ENCODE measurements around the gene GPC1.

The GPC1 gene

GRCh38 chr2:240506406-240507059 lies 71.1 kb downstream of the GPC1 start:
- TF ChIP-seq SUZ12 (IDR thresholded peaks at IDR 0.05; ENCODE audit: extremely low read depth, insufficient read depth, insufficient read length) (no peak), YY1 (IDR thresholded peaks at IDR 0.05; ENCODE audit: insufficient read depth, insufficient read length) (no peak), ZNF274 (IDR thresholded peaks at IDR 0.05; ENCODE audit: low read depth, low read length) (no peak)
- Histone ChIP-seq H3K4me3 (ENCODE audit: insufficient read length, low read depth) (no peak overlapping the region), H3K36me3 (ENCODE audit: insufficient read depth, insufficient read length, low read length) (peaks cover 32% of the 10 kb centered on the region), H3K9me3 (ENCODE audit: insufficient read depth, low read length) (no peaks in the 10 kb centered on the region), H3K27me3 (ENCODE audit: insufficient read depth, insufficient read length) (no peaks in the 10 kb centered on the region), H3K9ac (ENCODE audit: insufficient read length, low read depth) (no peak overlapping the region), H3K4me1 (ENCODE audit: insufficient read depth, insufficient read length) (peaks cover 2% of the 10 kb centered on the region)
- DNase-seq (ENCODE audit: low read depth, low spot score) = no peak

- H3K27me3 ChIP-seq (ENCODE audit: insufficient read depth, insufficient read length) = no peaks in the 10 kb centered on the region
- H3K9ac ChIP-seq (ENCODE audit: insufficient read length, low read depth) = no peak overlapping the region
- H3K4me1 ChIP-seq (ENCODE audit: insufficient read depth, insufficient read length) = no peaks in the 10 kb centered on the region
- H3K4me3 ChIP-seq (ENCODE audit: insufficient read length, low read depth) = no peak overlapping the region
- peaks cover 36% of the 10 kb centered on the region for H3K36me3 ChIP-seq (ENCODE audit: insufficient read depth, insufficient read length, low read length)
- TF ChIP-seq SUZ12 (IDR thresholded peaks at IDR 0.05; ENCODE audit: extremely low read depth, insufficient read depth, insufficient read length) = no peak
- no peak for TF ChIP-seq ZNF274 (IDR thresholded peaks at IDR 0.05; ENCODE audit: low read depth, low read length)
- TF ChIP-seq YY1 (IDR thresholded peaks at IDR 0.05; ENCODE audit: insufficient read depth, insufficient read length) = no peak
- DNase-seq (ENCODE audit: low read depth, low spot score) = no peak
- no peaks in the 10 kb centered on the region for H3K9me3 ChIP-seq (ENCODE audit: insufficient read depth, low read length)
Observed at GRCh38 chr2:240507060-240507777, 71.8 kb downstream of the GPC1 start.

- DNase-seq (ENCODE audit: low read depth, low spot score) = no peak
- no peaks in the 10 kb centered on the region for H3K9me3 ChIP-seq (ENCODE audit: insufficient read depth, low read length)
- no peaks in the 10 kb centered on the region for H3K27me3 ChIP-seq (ENCODE audit: insufficient read depth, insufficient read length)
- peaks cover 42% of the 10 kb centered on the region for H3K36me3 ChIP-seq (ENCODE audit: insufficient read depth, insufficient read length, low read length)
- no peak overlapping the region for H3K9ac ChIP-seq (ENCODE audit: insufficient read length, low read depth)
- H3K4me3 ChIP-seq (ENCODE audit: insufficient read length, low read depth) = no peak overlapping the region
- TF ChIP-seq SUZ12 (IDR thresholded peaks at IDR 0.05; ENCODE audit: extremely low read depth, insufficient read depth, insufficient read length) (no peak), YY1 (IDR thresholded peaks at IDR 0.05; ENCODE audit: insufficient read depth, insufficient read length) (no peak), ZNF274 (IDR thresholded peaks at IDR 0.05; ENCODE audit: low read depth, low read length) (no peak)
- no peaks in the 10 kb centered on the region for H3K4me1 ChIP-seq (ENCODE audit: insufficient read depth, insufficient read length)
Observed at GRCh38 chr2:240507778-240508251, 72.4 kb downstream of the GPC1 start.

GRCh38 chr2:240508832-240509545 lies 73.5 kb downstream of the GPC1 start:
- DNase-seq (ENCODE audit: low read depth, low spot score) = no peak
- Histone ChIP-seq H3K27me3 (ENCODE audit: insufficient read depth, insufficient read length) (no peaks in the 10 kb centered on the region), H3K36me3 (ENCODE audit: insufficient read depth, insufficient read length, low read length) (peaks cover 40% of the 10 kb centered on the region), H3K4me3 (ENCODE audit: insufficient read length, low read depth) (no peak overlapping the region), H3K4me1 (ENCODE audit: insufficient read depth, insufficient read length) (peaks cover 3% of the 10 kb centered on the region), H3K9ac (ENCODE audit: insufficient read length, low read depth) (no peak overlapping the region), H3K9me3 (ENCODE audit: insufficient read depth, low read length) (no peaks in the 10 kb centered on the region)
- no peak for TF ChIP-seq YY1 (IDR thresholded peaks at IDR 0.05; ENCODE audit: insufficient read depth, insufficient read length)

GRCh38 chr2:240509667-240510512 lies 74.4 kb downstream of the GPC1 start:
- Histone ChIP-seq H3K9ac (ENCODE audit: insufficient read length, low read depth) (no peak overlapping the region), H3K27me3 (ENCODE audit: insufficient read depth, insufficient read length) (no peaks in the 10 kb centered on the region), H3K9me3 (ENCODE audit: insufficient read depth, low read length) (no peaks in the 10 kb centered on the region), H3K4me3 (ENCODE audit: insufficient read length, low read depth) (no peak overlapping the region), H3K36me3 (ENCODE audit: insufficient read depth, insufficient read length, low read length) (peaks cover 39% of the 10 kb centered on the region), H3K4me1 (ENCODE audit: insufficient read depth, insufficient read length) (peaks cover 3% of the 10 kb centered on the region)
- TF ChIP-seq YY1 (IDR thresholded peaks at IDR 0.05; ENCODE audit: insufficient read depth, insufficient read length) = no peak
- TF ChIP-seq SUZ12 (IDR thresholded peaks at IDR 0.05; ENCODE audit: extremely low read depth, insufficient read depth, insufficient read length) = no peak
- TF ChIP-seq ZNF274 (IDR thresholded peaks at IDR 0.05; ENCODE audit: low read depth, low read length) = no peak
- DNase-seq (ENCODE audit: low read depth, low spot score) = no peak

- H3K9ac ChIP-seq (ENCODE audit: insufficient read length, low read depth) = no peak overlapping the region
- peaks cover 3% of the 10 kb centered on the region for H3K4me1 ChIP-seq (ENCODE audit: insufficient read depth, insufficient read length)
- no peak overlapping the region for H3K4me3 ChIP-seq (ENCODE audit: insufficient read length, low read depth)
- H3K36me3 ChIP-seq (ENCODE audit: insufficient read depth, insufficient read length, low read length) = peaks cover 35% of the 10 kb centered on the region
- no peak for DNase-seq (ENCODE audit: low read depth, low spot score)
- H3K9me3 ChIP-seq (ENCODE audit: insufficient read depth, low read length) = no peaks in the 10 kb centered on the region
- H3K27me3 ChIP-seq (ENCODE audit: insufficient read depth, insufficient read length) = no peaks in the 10 kb centered on the region
- no peak for TF ChIP-seq SUZ12 (IDR thresholded peaks at IDR 0.05; ENCODE audit: extremely low read depth, insufficient read depth, insufficient read length)
- no peak for TF ChIP-seq YY1 (IDR thresholded peaks at IDR 0.05; ENCODE audit: insufficient read depth, insufficient read length)
- TF ChIP-seq ZNF274 (IDR thresholded peaks at IDR 0.05; ENCODE audit: low read depth, low read length) = no peak
Observed at GRCh38 chr2:240510513-240511210, 75.2 kb downstream of the GPC1 start.
